BE2C (cell line): ENCODE data around the gene NANS.
"Not testable (repeated sequence)": the region's sequence is repeated elsewhere in the genome, so short reads cannot be mapped to it uniquely, and the experiment has no call there.

Source experiments
- DNase-seq: peaks from one replicate; pipeline ENCODE4 v3.0.0-alpha.2; 2020
- H3K27me3 ChIP-seq: fragments of 250-450 bp; sonication (Bioruptor Pico); 2 replicates; pipeline ENCODE4 v1.5.1; 2020; ENCODE audit warnings: mild to moderate bottlenecking
- H3K36me3 ChIP-seq: fragments of 250-450 bp; sonication (Bioruptor Pico); 2 replicates; pipeline ENCODE4 v1.5.1; 2020; ENCODE audit warnings: mild to moderate bottlenecking
- H3K4me1 ChIP-seq: fragments of 250-450 bp; sonication (Bioruptor Pico); 2 replicates; pipeline ENCODE4 v1.5.1; 2020
- H3K4me3 ChIP-seq: 2 replicates; pipeline ENCODE4 v1.5.1; 2011; ENCODE audit warnings: low read depth, low read length
- H3K9me3 ChIP-seq: fragments of 250-450 bp; sonication (Bioruptor Pico); 2 replicates; pipeline ENCODE4 v1.5.1; 2020
- CTCF ChIP-seq: IDR thresholded peaks from 2 replicates; pipeline ENCODE4 v1.5.1; 2012; ENCODE audit warnings: mild to moderate bottlenecking, low read depth, low read length

Gene NANS

GRCh38 chr9:98127226-98127625, 70.7 kb downstream of the NANS start:
- TF ChIP-seq CTCF = no peak
- no peak for DNase-seq
- Histone ChIP-seq H3K36me3 (peaks cover 18% of the 10 kb centered on the region), H3K4me1 (no peaks in the 10 kb centered on the region), H3K27me3 (no peaks in the 10 kb centered on the region), H3K9me3 (no peaks in the 10 kb centered on the region), H3K4me3 (no peak overlapping the region)

GRCh38 chr9:98128316-98128715, 71.8 kb downstream of the NANS start:
- Histone ChIP-seq H3K9me3 (no peaks in the 10 kb centered on the region), H3K4me1 (no peaks in the 10 kb centered on the region), H3K4me3 (no peak overlapping the region), H3K27me3 (no peaks in the 10 kb centered on the region), H3K36me3 (peaks cover 25% of the 10 kb centered on the region)
- no peak for DNase-seq
- no peak for TF ChIP-seq CTCF

- Histone ChIP-seq H3K36me3 (peaks cover 29% of the 10 kb centered on the region), H3K27me3 (no peaks in the 10 kb centered on the region), H3K4me3 (no peak overlapping the region), H3K4me1 (no peaks in the 10 kb centered on the region), H3K9me3 (no peaks in the 10 kb centered on the region)
- TF ChIP-seq CTCF = no peak
- no peak for DNase-seq
Observed at GRCh38 chr9:98129451-98129881, 72.9 kb downstream of the NANS start.

GRCh38 chr9:98130060-98130459, 73.5 kb downstream of the NANS start:
- not testable (repeated sequence) for H3K4me3 ChIP-seq, H3K27me3 ChIP-seq, H3K9me3 ChIP-seq, DNase-seq, H3K4me1 ChIP-seq
- peaks cover 31% of the 10 kb centered on the region for H3K36me3 ChIP-seq

GRCh38 chr9:98130576-98131228, 74.2 kb downstream of the NANS start:
- H3K4me3 ChIP-seq = no peak overlapping the region
- no peaks in the 10 kb centered on the region for H3K4me1 ChIP-seq
- TF ChIP-seq CTCF = no peak

GRCh38 chr9:98132158-98132557, 75.6 kb downstream of the NANS start:
- Histone ChIP-seq H3K27me3 (no peaks in the 10 kb centered on the region), H3K9me3 (no peaks in the 10 kb centered on the region), H3K4me3 (no peak overlapping the region), H3K4me1 (no peaks in the 10 kb centered on the region), H3K36me3 (peaks cover 33% of the 10 kb centered on the region)
- TF ChIP-seq CTCF = no peak
- DNase-seq = no peak

More at GRCh38 chr9:98130576-98131228, 74.2 kb downstream of the NANS start:
- Histone ChIP-seq H3K9me3 (no peaks in the 10 kb centered on the region), H3K27me3 (no peaks in the 10 kb centered on the region), H3K36me3 (peaks cover 31% of the 10 kb centered on the region)
- DNase-seq = no peak
